Upper lobe of left lung (tissue), 4 donors: Measurements from ENCODE around the gene GBA3.

ENCODE experiments used
- CTCF ChIP-seq, 6 experiments: fragments of 450-650 bp in 4 of 6; fragments of 200-600 bp in 2 of 6; sonication (generic) in 2 of 6; IDR thresholded peaks; one replicate each; pipeline ENCODE4 v1.5.1; 2016 to 2019; ENCODE audit warnings: antibody characterized with exemption in 6 of 6
- EP300 ChIP-seq, 4 donors: sonication (generic); formaldehyde crosslinking; IDR thresholded peaks; one replicate each; pipeline ENCODE4 v1.5.1; 2017; ENCODE audit warnings: antibody characterized with exemption in 4 of 4, control low read depth in 2 of 4
- POLR2A ChIP-seq, 4 donors: fragments of 450-650 bp; IDR thresholded peaks; one replicate each; pipeline ENCODE4 v1.5.1; 2016 to 2017; ENCODE audit warnings: antibody characterized with exemption in 4 of 4, mild to moderate bottlenecking in 2 of 4

GRCh38 chr4:22703912-22704311, 11.2 kb downstream of the GBA3 start:
- TF ChIP-seq EP300 (IDR thresholded peaks at IDR 0.05), result no peak
- no peak for TF ChIP-seq CTCF (IDR thresholded peaks at IDR 0.05)
- no peak for TF ChIP-seq POLR2A (IDR thresholded peaks at IDR 0.05)
